Peyer's patch (tissue), 4 donors: Measurements from ENCODE around the gene ANOS1.

Experiments
- POLR2A ChIP-seq, 2 donors: fragments of 450-650 bp; IDR thresholded peaks; one replicate each; pipeline ENCODE4 v1.5.1; 2017; ENCODE audit warnings: antibody characterized with exemption in 2 of 2, mild to moderate bottlenecking in 2 of 2, moderate library complexity in 2 of 2
- TF ChIP-seq, protein P1 (sequence below), 6 experiments: fragments of 450-650 bp in 4 of 6; fragments of 200-600 bp in 2 of 6; sonication (generic) in 1 of 6; IDR thresholded peaks; one replicate each; pipeline ENCODE4 v1.5.1; 2017 to 2019; ENCODE audit warnings: antibody characterized with exemption in 6 of 6, mild to moderate bottlenecking in 3 of 6, moderate library complexity in 1 of 6

DNA sequence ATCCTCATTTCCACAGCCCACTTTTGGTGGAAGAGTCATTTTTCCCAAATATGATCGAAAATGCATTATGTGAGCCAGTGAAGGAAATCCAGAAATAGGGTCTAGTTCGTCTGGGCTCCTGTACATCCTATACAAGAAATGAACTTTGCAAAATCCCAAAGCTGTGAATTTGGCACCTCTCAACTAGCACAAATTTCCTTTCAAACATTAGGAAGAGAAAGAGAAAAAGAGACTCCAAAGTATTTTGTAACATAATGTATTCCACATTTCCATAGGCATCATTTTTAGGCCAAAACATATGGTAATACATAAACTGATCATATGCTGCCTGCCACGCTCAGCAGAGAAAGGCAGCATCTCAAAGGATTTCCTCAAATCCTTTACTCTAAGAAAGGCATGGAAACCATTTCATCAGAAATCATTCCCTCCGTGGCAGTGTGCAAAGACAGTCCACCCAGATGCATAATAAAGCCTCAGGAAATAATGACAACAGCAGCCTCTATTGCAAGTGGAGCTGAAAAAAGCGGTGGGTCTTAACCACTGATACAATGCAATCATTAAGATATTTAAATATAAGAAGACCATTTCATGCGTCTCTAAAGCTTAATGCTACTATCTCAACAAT is 56.8 kb downstream of the ANOS1 start:
- TF ChIP-seq, protein P1, sequence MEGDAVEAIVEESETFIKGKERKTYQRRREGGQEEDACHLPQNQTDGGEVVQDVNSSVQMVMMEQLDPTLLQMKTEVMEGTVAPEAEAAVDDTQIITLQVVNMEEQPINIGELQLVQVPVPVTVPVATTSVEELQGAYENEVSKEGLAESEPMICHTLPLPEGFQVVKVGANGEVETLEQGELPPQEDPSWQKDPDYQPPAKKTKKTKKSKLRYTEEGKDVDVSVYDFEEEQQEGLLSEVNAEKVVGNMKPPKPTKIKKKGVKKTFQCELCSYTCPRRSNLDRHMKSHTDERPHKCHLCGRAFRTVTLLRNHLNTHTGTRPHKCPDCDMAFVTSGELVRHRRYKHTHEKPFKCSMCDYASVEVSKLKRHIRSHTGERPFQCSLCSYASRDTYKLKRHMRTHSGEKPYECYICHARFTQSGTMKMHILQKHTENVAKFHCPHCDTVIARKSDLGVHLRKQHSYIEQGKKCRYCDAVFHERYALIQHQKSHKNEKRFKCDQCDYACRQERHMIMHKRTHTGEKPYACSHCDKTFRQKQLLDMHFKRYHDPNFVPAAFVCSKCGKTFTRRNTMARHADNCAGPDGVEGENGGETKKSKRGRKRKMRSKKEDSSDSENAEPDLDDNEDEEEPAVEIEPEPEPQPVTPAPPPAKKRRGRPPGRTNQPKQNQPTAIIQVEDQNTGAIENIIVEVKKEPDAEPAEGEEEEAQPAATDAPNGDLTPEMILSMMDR (IDR thresholded peaks at IDR 0.05), result no peak
- no peak for TF ChIP-seq POLR2A (IDR thresholded peaks at IDR 0.05)
